ENCODE data around the gene BIRC3. TPM values are rescaled to one million over a fixed set of nuclear protein-coding genes. Genes with fewer than 3 reads are reported as not detected.
"Not testable (repeated sequence)": the region's sequence is repeated elsewhere in the genome, so short reads cannot be mapped to it uniquely, and the experiment has no call there.

The BIRC3 gene
- total RNA-seq, 2 experiments from 2014 or later: 76.6 to 79.9 TPM

DNA sequence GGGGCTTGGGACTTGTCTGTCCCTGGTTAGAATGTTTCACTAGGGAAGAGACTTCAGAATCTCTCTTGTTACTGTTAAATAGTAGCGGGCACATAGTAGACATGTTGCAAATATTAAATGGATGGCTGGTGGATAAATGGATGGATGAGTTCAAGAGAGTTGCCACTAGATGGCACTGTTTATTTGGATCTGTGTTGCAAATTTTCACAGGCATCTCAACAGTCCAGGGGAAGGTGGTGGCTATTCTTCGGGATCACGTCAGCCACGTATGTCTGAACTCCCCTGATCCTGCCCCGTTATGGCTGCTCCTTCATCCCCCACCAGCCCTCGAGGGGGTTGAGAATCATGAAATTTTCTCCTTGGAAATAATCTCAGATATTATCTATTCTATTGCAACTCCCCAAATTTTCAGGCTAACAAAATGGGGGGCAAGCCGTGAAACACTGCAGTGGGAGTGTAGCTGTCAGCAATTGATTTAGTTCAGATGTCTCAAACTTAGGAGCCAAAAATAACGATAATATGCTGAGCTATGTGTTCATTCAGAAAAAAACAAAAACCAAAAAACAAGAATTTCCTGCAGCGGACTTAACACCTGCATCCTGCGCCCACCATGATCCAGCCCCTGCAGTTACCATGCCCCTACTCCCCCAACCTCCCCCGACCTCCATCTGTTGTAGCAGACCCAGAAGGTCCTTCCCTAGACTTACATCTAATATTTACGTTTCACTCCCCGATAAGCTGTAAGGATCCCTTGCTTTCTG, 29.1 kb upstream of the BIRC3 start:
- DNase-seq: no peak
- Mint-ChIP-seq H3K4me1 (peaks cover 26% of the 10 kb centered on the region), H3K27ac (peak overlapping the region; percentile 16), H3K9me3 (no peaks in the 10 kb centered on the region), H3K4me3 (peak overlapping the region; percentile 68), H3K36me3 (no peaks in the 10 kb centered on the region), H3K27me3 (no peaks in the 10 kb centered on the region)

GRCh38 chr11:102288725-102289083, 28.6 kb upstream of the BIRC3 start:
- H3K4me3 Mint-ChIP-seq: peak overlapping the region; percentile 68
- no peak overlapping the region for H3K27ac Mint-ChIP-seq
- DNase-seq: no peak
- peaks cover 29% of the 10 kb centered on the region for H3K4me1 Mint-ChIP-seq
- no peaks in the 10 kb centered on the region for H3K27me3 Mint-ChIP-seq
- no peaks in the 10 kb centered on the region for H3K36me3 Mint-ChIP-seq
- H3K9me3 Mint-ChIP-seq: no peaks in the 10 kb centered on the region

DNA sequence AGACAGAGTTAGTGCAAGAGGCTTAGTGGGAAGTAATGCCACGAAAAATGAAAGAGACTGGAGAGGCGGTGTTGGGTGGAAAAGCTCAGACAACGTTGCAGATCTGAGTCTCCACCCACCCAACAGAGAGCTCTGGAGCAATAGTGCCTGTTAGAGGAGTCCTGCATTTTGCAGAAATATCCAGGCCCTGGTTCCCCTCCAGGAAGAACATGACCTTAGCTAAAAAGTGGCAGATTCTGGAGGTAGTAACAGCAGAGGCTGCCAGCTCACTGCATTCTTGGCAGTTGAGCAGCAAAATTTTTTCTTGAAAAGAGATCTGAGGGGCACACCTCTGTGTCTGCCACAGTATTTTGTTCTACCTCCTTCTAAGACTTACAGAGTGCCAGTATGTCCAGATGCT, 27.7 kb upstream of the BIRC3 start:
- no peak for DNase-seq
- Mint-ChIP-seq H3K4me1 (peaks cover 37% of the 10 kb centered on the region), H3K27ac (peak overlapping the region; percentile 12), H3K27me3 (no peaks in the 10 kb centered on the region), H3K4me3 (no peak overlapping the region), H3K36me3 (no peaks in the 10 kb centered on the region), H3K9me3 (no peaks in the 10 kb centered on the region)

DNA sequence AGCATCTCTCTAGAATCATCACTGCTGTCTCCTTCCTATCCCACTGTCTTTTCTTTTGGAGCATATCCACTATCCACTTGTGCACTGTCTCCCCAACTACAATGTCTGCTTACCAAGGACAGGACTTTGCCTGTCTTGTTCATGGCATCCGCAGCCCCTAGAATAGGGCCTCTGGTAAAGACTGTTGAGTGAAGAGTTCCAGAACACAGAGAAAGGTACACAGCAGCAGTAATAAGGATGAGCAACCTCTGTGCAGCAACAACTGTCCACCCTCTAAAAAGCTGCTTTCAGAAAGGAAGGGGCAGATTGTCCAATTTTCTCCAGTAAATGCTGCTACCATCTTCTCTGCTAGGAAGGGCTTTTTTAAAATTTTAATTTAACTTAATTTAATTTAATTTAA, 25.5 kb upstream of the BIRC3 start:
- Mint-ChIP-seq H3K27me3 (no peaks in the 10 kb centered on the region), H3K4me1 (peaks cover 45% of the 10 kb centered on the region), H3K9me3 (no peaks in the 10 kb centered on the region), H3K27ac (no peak overlapping the region), H3K36me3 (no peaks in the 10 kb centered on the region), H3K4me3 (no peak overlapping the region)
- no peak for DNase-seq

DNA sequence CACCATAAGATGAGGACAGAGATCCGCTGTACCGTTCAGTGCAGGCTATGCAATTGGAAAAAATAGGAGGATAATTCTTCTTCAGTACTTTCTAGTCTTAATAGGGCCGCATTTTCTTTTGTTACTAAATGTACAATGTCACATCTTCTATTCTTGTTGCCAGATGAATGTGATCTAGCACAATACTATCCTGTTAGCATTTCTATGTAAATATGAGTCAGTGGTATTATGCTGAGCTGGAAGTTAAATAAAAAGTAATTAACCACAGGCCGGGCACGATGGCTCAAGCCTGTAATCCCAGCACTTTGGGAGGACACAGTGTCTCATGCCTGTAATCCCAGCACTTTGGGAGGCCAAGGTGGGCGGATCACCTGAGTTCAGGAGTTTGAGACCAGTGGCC, 24.4 kb upstream of the BIRC3 start:
- H3K4me3 Mint-ChIP-seq: no peak overlapping the region
- H3K9me3 Mint-ChIP-seq: no peaks in the 10 kb centered on the region
- no peak overlapping the region for H3K27ac Mint-ChIP-seq
- H3K27me3 Mint-ChIP-seq: no peaks in the 10 kb centered on the region
- peaks cover 40% of the 10 kb centered on the region for H3K4me1 Mint-ChIP-seq
- H3K36me3 Mint-ChIP-seq: no peaks in the 10 kb centered on the region
- DNase-seq: no peak

DNA sequence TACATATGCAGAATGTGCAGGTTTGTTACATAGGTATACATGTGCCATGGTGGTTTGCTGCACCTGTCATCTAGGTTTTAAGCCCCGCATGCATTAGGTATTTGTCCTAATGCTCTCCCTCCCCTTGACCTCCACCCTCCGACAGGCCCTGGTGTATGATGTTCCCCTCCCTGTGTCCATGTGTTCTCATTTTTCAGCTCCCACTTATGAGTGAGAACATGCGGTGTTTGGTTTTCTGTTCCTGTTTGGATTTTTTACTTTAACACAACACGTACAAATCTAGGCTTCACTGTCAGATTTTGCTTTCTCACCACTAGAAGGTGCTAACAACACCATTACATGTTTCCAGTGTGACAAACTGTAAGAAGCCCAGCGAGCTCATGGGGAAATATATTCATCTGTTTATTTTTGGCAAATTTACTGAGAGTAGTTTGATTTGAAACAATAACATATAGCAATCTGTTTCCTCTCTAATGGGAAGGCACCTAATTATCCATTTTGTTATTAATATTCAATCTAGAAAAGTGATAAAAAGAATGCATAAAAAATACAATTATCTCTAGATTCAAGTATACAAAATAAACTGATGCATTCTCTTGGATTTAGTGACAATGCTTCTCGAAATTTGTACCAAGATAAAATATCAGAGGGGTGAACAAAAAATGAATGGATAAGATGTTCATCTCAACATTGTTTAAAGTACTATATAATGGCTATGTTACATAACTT, 23.2 kb upstream of the BIRC3 start:
- Mint-ChIP-seq H3K36me3 (peaks cover 1% of the 10 kb centered on the region), H3K27ac (peak overlapping the region; percentile 84), H3K4me3 (peak overlapping the region; percentile 74), H3K9me3 (peaks cover 5% of the 10 kb centered on the region), H3K27me3 (no peaks in the 10 kb centered on the region), H3K4me1 (peaks cover 32% of the 10 kb centered on the region)
- no peak for DNase-seq

- peaks cover 10% of the 10 kb centered on the region for H3K9me3 Mint-ChIP-seq
- H3K4me3 Mint-ChIP-seq: no peak overlapping the region
- H3K27ac Mint-ChIP-seq: peak overlapping the region; percentile 59
- DNase-seq: no peak
- H3K27me3 Mint-ChIP-seq: no peaks in the 10 kb centered on the region
- H3K4me1 Mint-ChIP-seq: peaks cover 33% of the 10 kb centered on the region
- H3K36me3 Mint-ChIP-seq: peaks cover 6% of the 10 kb centered on the region
Observed at GRCh38 chr11:102295045-102295444, 22.2 kb upstream of the BIRC3 start.

DNA sequence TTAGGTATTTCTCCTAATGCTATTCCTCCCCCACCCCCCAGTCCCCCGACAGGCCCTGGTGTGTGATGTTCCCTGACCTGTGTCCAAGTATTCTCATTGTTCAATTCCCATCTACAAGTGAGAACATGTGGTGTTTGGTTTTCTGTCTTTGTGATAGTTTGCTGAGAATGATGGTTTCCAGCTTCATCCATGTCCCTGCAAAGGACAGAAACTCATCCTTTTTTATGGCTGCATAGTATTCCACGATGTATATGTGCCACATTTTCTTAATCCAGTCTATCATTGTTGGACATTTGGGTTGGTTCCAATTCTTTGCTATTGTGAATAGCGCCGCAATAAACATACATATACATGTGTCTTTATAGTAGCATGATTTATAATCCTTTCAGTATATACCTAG, 20.5 kb upstream of the BIRC3 start:
- Mint-ChIP-seq H3K4me1 (peaks cover 42% of the 10 kb centered on the region), H3K9me3 (peaks cover 15% of the 10 kb centered on the region)
- H3K27ac Mint-ChIP-seq, DNase-seq, H3K4me3 Mint-ChIP-seq, H3K27me3 Mint-ChIP-seq, H3K36me3 Mint-ChIP-seq: not testable (repeated sequence)

GRCh38 chr11:102300837-102301236, 16.4 kb upstream of the BIRC3 start:
- Mint-ChIP-seq H3K9me3 (peaks cover 30% of the 10 kb centered on the region), H3K4me1 (peaks cover 38% of the 10 kb centered on the region), H3K36me3 (peaks cover 15% of the 10 kb centered on the region)
- DNase-seq, H3K4me3 Mint-ChIP-seq, H3K27ac Mint-ChIP-seq, H3K27me3 Mint-ChIP-seq: not testable (repeated sequence)

DNA sequence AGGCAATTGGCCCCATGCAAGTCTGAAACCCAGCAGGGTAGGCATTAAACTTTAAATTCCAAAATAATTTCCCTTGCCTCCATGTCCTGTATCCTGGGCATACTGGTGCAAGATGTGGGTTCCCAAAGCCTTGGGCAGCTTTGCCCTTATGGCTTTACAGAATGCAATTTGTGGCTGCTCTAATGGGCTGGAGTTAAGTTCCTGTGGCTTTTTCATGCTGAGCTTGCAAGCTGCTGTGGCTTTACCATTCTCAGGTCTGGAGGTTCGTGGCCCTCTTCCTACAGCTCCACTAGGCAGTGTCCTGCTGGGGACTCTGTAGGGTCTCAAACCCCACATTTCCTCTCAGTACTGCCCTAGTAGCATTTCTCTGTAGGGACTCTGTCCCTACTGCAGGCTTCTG, 15.0 kb upstream of the BIRC3 start:
- Mint-ChIP-seq H3K27me3 (no peaks in the 10 kb centered on the region), H3K9me3 (peaks cover 30% of the 10 kb centered on the region), H3K4me3 (no peak overlapping the region), H3K27ac (no peak overlapping the region), H3K4me1 (peaks cover 52% of the 10 kb centered on the region), H3K36me3 (peaks cover 15% of the 10 kb centered on the region)
- no peak for DNase-seq

DNA sequence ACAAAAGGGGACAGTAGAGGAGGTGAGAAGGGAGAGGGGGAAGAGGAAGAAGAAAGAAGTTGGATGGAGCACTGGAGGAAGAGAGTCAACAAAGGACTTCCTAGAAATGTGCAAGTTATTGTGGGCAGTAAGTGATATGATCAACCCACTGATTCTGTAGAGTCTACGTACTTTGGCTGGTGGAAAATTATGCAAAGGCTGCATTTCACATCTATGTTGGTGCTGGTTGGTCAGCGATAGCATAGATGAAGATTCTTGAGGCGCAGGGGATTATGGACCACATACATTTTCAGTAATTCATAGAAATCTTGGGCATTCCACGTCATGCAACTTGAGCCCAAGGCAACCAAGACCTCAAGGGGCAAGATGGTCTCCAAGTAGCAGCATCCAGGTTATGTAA, 12.6 kb upstream of the BIRC3 start:
- Mint-ChIP-seq H3K9me3 (peaks cover 26% of the 10 kb centered on the region), H3K4me3 (no peak overlapping the region), H3K27ac (no peak overlapping the region), H3K27me3 (no peaks in the 10 kb centered on the region), H3K36me3 (peaks cover 11% of the 10 kb centered on the region), H3K4me1 (peaks cover 48% of the 10 kb centered on the region)
- DNase-seq: no peak

- Mint-ChIP-seq H3K36me3 (peaks cover 9% of the 10 kb centered on the region), H3K27me3 (no peaks in the 10 kb centered on the region), H3K4me1 (peaks cover 40% of the 10 kb centered on the region), H3K4me3 (no peak overlapping the region), H3K27ac (peak overlapping the region; percentile 74), H3K9me3 (peaks cover 24% of the 10 kb centered on the region)
- DNase-seq: no peak
Observed at GRCh38 chr11:102305352-102306047, 11.8 kb upstream of the BIRC3 start.

DNA sequence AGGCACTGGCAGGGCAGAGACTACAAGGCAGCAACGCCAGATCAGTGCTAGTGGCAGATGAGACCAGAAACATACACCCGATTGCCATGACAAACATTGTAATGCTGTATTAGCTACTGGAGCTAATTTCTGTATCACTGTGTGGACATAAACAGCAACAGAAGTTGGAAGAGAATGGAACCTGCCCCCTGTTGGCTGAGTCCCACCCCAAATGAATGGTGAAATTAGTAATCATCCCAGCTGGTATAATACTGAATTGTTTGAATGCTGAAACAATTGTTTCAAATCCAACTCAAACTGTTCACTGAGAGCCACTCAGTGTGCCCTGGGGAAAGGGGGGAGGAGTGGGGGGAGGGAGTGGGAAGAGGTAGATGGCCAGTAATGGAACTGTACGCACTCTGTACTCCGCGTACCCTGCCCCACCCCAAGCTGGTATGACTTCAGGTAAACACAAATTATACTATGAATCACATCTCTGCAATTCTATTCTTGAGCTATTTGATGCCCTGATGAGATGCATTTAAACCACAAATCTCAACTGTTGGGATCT, 11.2 kb upstream of the BIRC3 start:
- peak overlapping the region; percentile 82 for H3K27ac Mint-ChIP-seq
- peak overlapping the region; percentile 14 for H3K4me3 Mint-ChIP-seq
- H3K36me3 Mint-ChIP-seq: peaks cover 9% of the 10 kb centered on the region
- no peaks in the 10 kb centered on the region for H3K27me3 Mint-ChIP-seq
- DNase-seq: no peak
- H3K4me1 Mint-ChIP-seq: peaks cover 41% of the 10 kb centered on the region
- peaks cover 24% of the 10 kb centered on the region for H3K9me3 Mint-ChIP-seq

DNA sequence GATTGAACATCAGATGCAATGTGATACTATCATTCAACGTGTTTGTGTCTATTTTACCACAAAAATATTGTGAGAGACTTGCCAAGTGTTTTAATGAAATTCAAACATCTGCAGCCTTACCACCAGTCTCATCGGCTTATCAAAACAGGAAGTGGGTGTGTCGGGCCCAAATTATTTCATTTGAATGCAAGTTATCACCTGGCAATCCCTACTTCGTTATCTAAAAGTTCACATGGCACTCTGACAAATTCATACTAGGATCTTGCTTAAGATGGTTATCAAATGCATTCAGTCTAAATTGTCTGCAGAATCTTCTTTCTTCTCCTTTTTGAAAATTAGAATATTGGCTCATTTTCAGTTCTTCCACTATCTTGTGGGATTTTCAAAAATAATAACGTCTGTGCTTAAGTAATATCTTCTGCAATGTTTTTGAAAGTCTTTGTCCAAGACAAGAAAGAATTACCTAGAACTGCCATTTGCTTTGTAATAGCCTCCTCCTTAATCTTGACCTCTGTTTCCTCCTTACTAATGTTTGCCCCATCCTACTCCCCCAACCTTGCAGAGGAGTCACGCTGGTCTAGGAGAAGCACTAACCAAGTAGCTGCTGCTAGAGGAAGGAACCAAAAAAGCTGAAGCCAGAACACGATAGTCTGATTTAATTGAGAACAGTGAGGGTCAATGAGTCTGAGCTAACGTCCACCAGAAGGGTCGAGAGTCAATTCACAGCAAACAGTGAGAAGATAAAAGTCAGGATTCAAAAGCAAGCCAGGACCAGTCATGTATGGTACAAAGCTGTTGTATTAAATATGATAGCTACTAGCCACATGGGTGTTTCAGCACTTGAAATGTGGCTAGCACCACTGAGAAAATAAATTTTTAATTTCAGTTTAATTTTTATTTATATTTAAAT, 10.2 kb upstream of the BIRC3 start:
- Mint-ChIP-seq H3K27ac (peak overlapping the region; percentile 82), H3K36me3 (peaks cover 4% of the 10 kb centered on the region), H3K4me3 (peak overlapping the region; percentile 18), H3K9me3 (peaks cover 17% of the 10 kb centered on the region), H3K27me3 (no peaks in the 10 kb centered on the region), H3K4me1 (peaks cover 34% of the 10 kb centered on the region)
- no peak for DNase-seq
